K562 (cell line): ENCODE data around the gene AP3B2. TPM values are rescaled to one million over a fixed set of nuclear protein-coding genes. Genes with fewer than 3 reads are reported as not detected.
A peak's percentile ranks its signal among the peaks of the same experiment; 100 is the strongest.

Experiments
- ATAC-seq: fragments of 200-7000 bp; cut with Tn5 transposase; 3 replicates; pipeline ENCODE4 v1.9.1; 2020; ENCODE audit warnings: moderate library complexity
- BruUV-seq: library from RNA; stranded (reverse); fragments of 400-500 nt; replicated peaks from 2 replicates; lab custom pipeline; 2021; lab: Mats Ljungman, UMichigan
- CTCF ChIA-PET: fragments of 300-600 bp; formaldehyde crosslinking; extraction: SDS; loops from one replicate; lab custom pipeline; 2021; ENCODE audit warnings: low intra/inter-chr PET ratio; lab: Yijun Ruan, JAX
- POLR2A ChIA-PET: fragments of 300-600, 350-650 bp; sonication (Branson Sonifier 250); formaldehyde crosslinking; extraction: SDS; loops from one replicate; lab custom pipeline; 2021; ENCODE audit warnings: antibody characterized with exemption, inconsistent platforms; lab: Yijun Ruan, JAX
- DNase-seq, 4 experiments: peaks; one replicate each; pipeline versions ENCODE4 v3.0.0 to v3.0.0-alpha.2; 2011 to 2018; ENCODE audit warnings: low spot score in 3 of 4, mixed read lengths in 3 of 4; ENCODE audit errors: extremely low read depth in 1 of 4
- FAIRE-seq: peaks from 2 replicates; lab custom pipeline; 2011; peaks lifted over from hg19 to GRCh38; lab: Jason Lieb, UNC
- H2AFZ ChIP-seq: 2 replicates; pipeline ENCODE4 v1.6.0; 2011; ENCODE audit warnings: low read depth, low read length, control low read depth, inconsistent platforms
- H3K27ac ChIP-seq: fragments of 200-600 bp; 3 replicates; pipeline ENCODE4 v1.8.0; 2011; ENCODE audit warnings: low read depth, mild to moderate bottlenecking, control low read depth, inconsistent platforms, low read length, moderate library complexity, mixed read lengths; ENCODE audit errors: extremely low read depth
- H3K27me3 ChIP-seq, 2 experiments: fragments of 300-600 bp in 1 of 2; 2 replicates in 1 of 2; 3 replicates in 1 of 2; pipeline versions ENCODE4 v1.6.0 to v1.8.0; 2011; ENCODE audit warnings: inconsistent platforms in 2 of 2, low read length in 2 of 2, mild to moderate bottlenecking in 1 of 2, mixed read lengths in 1 of 2, moderate library complexity in 1 of 2; ENCODE audit not compliant: control insufficient read depth in 2 of 2, insufficient read depth in 2 of 2
- H3K36me3 ChIP-seq: fragments of 300-600 bp; 3 replicates; pipeline ENCODE4 v1.8.0; 2011; ENCODE audit warnings: mild to moderate bottlenecking, low read length, inconsistent platforms; ENCODE audit not compliant: control insufficient read depth, insufficient read depth
- H3K4me1 ChIP-seq, 2 experiments: fragments of 200-600 bp in 1 of 2; replicated peaks in 1 of 2; 2 replicates in 1 of 2; 3 replicates in 1 of 2; pipeline versions ENCODE4 v1.5.1 to v1.8.0; 2011; ENCODE audit warnings: inconsistent platforms in 2 of 2, low read length in 2 of 2, mild to moderate bottlenecking in 1 of 2, mixed read lengths in 1 of 2, moderate library complexity in 1 of 2; ENCODE audit not compliant: control insufficient read depth in 2 of 2, insufficient read depth in 2 of 2
- H3K4me2 ChIP-seq: 2 replicates; pipeline ENCODE4 v1.6.1; 2011; ENCODE audit warnings: low read length, control low read depth, inconsistent platforms, mixed read lengths; ENCODE audit not compliant: insufficient read depth
- H3K4me3 ChIP-seq: fragments of 200-600 bp; sonication (generic), shearing (Covaris generic); 2 replicates; pipeline ENCODE4 v1.5.1; 2016; ENCODE audit warnings: control low read depth, inconsistent platforms
- H3K79me2 ChIP-seq: fragments of 200-600 bp; 3 replicates; pipeline ENCODE4 v1.8.0; 2011; ENCODE audit warnings: low read length, inconsistent platforms; ENCODE audit not compliant: control insufficient read depth, insufficient read depth
- H3K9ac ChIP-seq, 2 experiments: 2 replicates each; pipeline versions ENCODE4 v1.6.0 to v1.6.1; 2011; ENCODE audit warnings: low read depth in 2 of 2, low read length in 2 of 2, control low read depth in 1 of 2, inconsistent platforms in 1 of 2, mild to moderate bottlenecking in 1 of 2, mixed read lengths in 1 of 2; ENCODE audit not compliant: insufficient read depth in 1 of 2
- H3K9me1 ChIP-seq: one replicate; pipeline ENCODE4 v1.6.0; 2011; ENCODE audit warnings: inconsistent platforms, mild to moderate bottlenecking, low read length, moderate library complexity; ENCODE audit not compliant: control insufficient read depth, insufficient read depth
- H3K9me3 ChIP-seq: replicated peaks from 2 replicates; pipeline ENCODE4 v1.5.1; 2011; ENCODE audit warnings: low read depth, low read length, inconsistent platforms; ENCODE audit not compliant: control insufficient read depth, insufficient read depth
- H4K20me1 ChIP-seq: replicated peaks from 2 replicates; pipeline ENCODE4 v1.6.1; 2011; ENCODE audit warnings: low read length, inconsistent platforms, mixed read lengths; ENCODE audit not compliant: control insufficient read depth, insufficient read depth
- BACH1 ChIP-seq: fragments of 200-800 bp; sonication (Bioruptor generic); IDR thresholded peaks from 2 replicates; pipeline ENCODE4 v1.6.1; 2016; ENCODE audit warnings: missing genetic modification characterization, missing compliant biosample characterization
- CTCF ChIP-seq, 3 experiments: IDR thresholded peaks in 2 of 3; conservative IDR thresholded peaks in 1 of 3; 2 replicates each; pipeline ENCODE4 v1.5.1; 2011 to 2012; ENCODE audit warnings: low read length in 3 of 3, mild to moderate bottlenecking in 3 of 3, control low read depth in 2 of 3, improper control_type of control experiment in 1 of 3, inconsistent platforms in 1 of 3, low read depth in 1 of 3, mixed read lengths in 1 of 3, moderate library complexity in 1 of 3; ENCODE audit not compliant: insufficient read depth in 2 of 3
- CTCFL ChIP-seq: IDR thresholded peaks from 2 replicates; pipeline ENCODE4 v1.6.1; 2011; ENCODE audit warnings: borderline replicate concordance, low read depth, mild to moderate bottlenecking, moderate library complexity, low read length; ENCODE audit not compliant: insufficient read depth, poor library complexity, severe bottlenecking
- REST ChIP-seq, 2 experiments: fragments of 450-650 bp; formaldehyde crosslinking in 1 of 2; IDR thresholded peaks; 2 replicates each; pipeline versions ENCODE4 v1.4.0 to v1.6.1; 2014 to 2020; ENCODE audit warnings: mild to moderate bottlenecking in 2 of 2, borderline replicate concordance in 1 of 2, low read depth in 1 of 2
- WGBS: fragments of 100-300 bp; shearing (Covaris generic); methylation state at CpG from one replicate; pipeline ENCODE4 v1.1.6; 2016; ENCODE audit warnings: low coverage, mixed read lengths; ENCODE audit not compliant: insufficient coverage; ENCODE audit errors: missing lambda C conversion rate; 5-methylcytosine and 5-hydroxymethylcytosine counted together
- in situ Hi-C: fragments of 300-500 bp; cut with MboI; formaldehyde crosslinking; loops from 4 replicates; pipeline ENCODE4 v1.15.0; 2018; ENCODE audit warnings: inconsistent platforms, mixed read lengths
- intact Hi-C: fragments of 100-400 bp; cut with micrococcal nuclease; formaldehyde crosslinking; loops from 2 replicates; pipeline ENCODE4 v1.14.2; 2022
- polyA plus RNA-seq, 8 experiments: library from polyadenylated mRNA; depleted of rRNA in 4 of 8; stranded (reverse) in 5 of 8; unstranded in 3 of 8; fragments of >200 nt; fragmentation: Nextera tagmentation in 2 of 8; fragmentation: Illumina TruSeq in 1 of 8; extraction: Ambion mirVana in 2 of 8; extraction: Trizol in 1 of 8; gene quantifications; 2 replicates each; pipeline versions ENCODE4 v1.2.1 to v1.2.3, GENCODE V29; 2011 to 2014; ENCODE audit warnings: inconsistent platforms in 1 of 8, missing spikeins in 1 of 8
- total RNA-seq, 7 experiments: library from RNA; depleted of rRNA in 6 of 7; stranded (reverse); fragments of >200 nt in 6 of 7; fragmentation: Illumina TruSeq in 2 of 7; extraction: Trizol in 2 of 7; gene quantifications; 2 replicates each; pipeline versions ENCODE4 v1.2.1 to v1.2.3, GENCODE V29; 2011 to 2021; ENCODE audit warnings: low replicate concordance in 1 of 7

Gene AP3B2
- total and polyA plus RNA-seq, 9 of the 15 experiments (the other 6 are each of a cell fraction or from before 2014, with no cell fraction given), result 0.03 to 0.15 (median 0.10) TPM; not detected in 2

GRCh38 chr15:82621970-82622369, 87.7 kb downstream of the AP3B2 start:
- ChIA-PET POLR2A (interaction anchor here (0.7 to 1.3 kb wide), 4 partner anchors 9 to 144 kb away, joined by 3 to 4 read pairs (median 3); partner anchors contain the start of gene RPS17), CTCF (no interaction called here)
- intact Hi-C loops, result no loop called here
- FAIRE-seq, result peak; percentile 71
- H2AFZ ChIP-seq, result no peak overlapping the region
- H3K4me2 ChIP-seq, result no peak overlapping the region
- no peak overlapping the region for H3K4me3 ChIP-seq
- peaks cover 13% of the 10 kb centered on the region for H3K79me2 ChIP-seq
- no peaks in the 10 kb centered on the region for H3K27me3 ChIP-seq
- ATAC-seq, result peak; percentile 89
- in situ Hi-C loops, result no loop called here
- no peak overlapping the region for H3K27ac ChIP-seq
- H3K9me1 ChIP-seq, result no peaks in the 10 kb centered on the region
- H3K36me3 ChIP-seq, result peaks cover 63% of the 10 kb centered on the region
- BruUV-seq, result no TSS peak
- H3K4me1 ChIP-seq, result no peaks in the 10 kb centered on the region
- 60% methylated on average over 1 of the region's 1 CpG for WGBS
- H3K9me3 ChIP-seq, result no peaks in the 10 kb centered on the region
- no peak overlapping the region for H3K9ac ChIP-seq
- H4K20me1 ChIP-seq, result 0 out of 2 replicates have a peak, but pooled peaks cover 3% of the 10 kb centered on the region
- DNase-seq, result peak in 3 of 4 experiments; percentile 19 to 38 (median 33)
- TF ChIP-seq CTCFL, result peak; percentile 46
- TF ChIP-seq BACH1 (tag), result no peak
- peak; percentile 17 to 49 (median 47); a peak in 3 of 6 replicates for TF ChIP-seq CTCF (IDR thresholded peaks at IDR 0.05 in 2 of 3, conservative IDR thresholded peaks at IDR 0.05 in 1 of 3; ENCODE audit: insufficient read depth in 2 of 3, low read depth in 1 of 3, low read length in 3 of 3)
- peak; percentile 37; the same call in 1 of the 2 replicates for TF ChIP-seq REST (IDR thresholded peaks at IDR 0.05; ENCODE audit: borderline replicate concordance)
- TF ChIP-seq REST (CRISPR knock-in tag; IDR thresholded peaks at IDR 0.05; ENCODE audit: low read depth), result no peak
